ENCODE results near the gene EP400.

EP400 gene

GRCh38 chr12:131988054-131988796 lies 38.5 kb downstream of the EP400 start:
- TF ChIP-seq CTCF (IDR thresholded peaks at IDR 0.05; ENCODE audit: insufficient read depth, missing control alignments), result no peak
- DNase-seq (ENCODE audit: insufficient read length, low spot score) (no peak), FAIRE-seq (no peak)

GRCh38 chr12:131989021-131989420 lies 39.3 kb downstream of the EP400 start:
- no peak for DNase-seq (ENCODE audit: insufficient read length, low spot score)
- FAIRE-seq, result no peak
- TF ChIP-seq CTCF (IDR thresholded peaks at IDR 0.05; ENCODE audit: insufficient read depth, missing control alignments), result no peak

GRCh38 chr12:131990066-131990979 lies 40.6 kb downstream of the EP400 start:
- FAIRE-seq (no peak), DNase-seq (ENCODE audit: insufficient read length, low spot score) (no peak)
- TF ChIP-seq CTCF (IDR thresholded peaks at IDR 0.05; ENCODE audit: insufficient read depth, missing control alignments), result no peak

GRCh38 chr12:131990980-131991305 lies 41.2 kb downstream of the EP400 start:
- FAIRE-seq, result no peak
- DNase-seq (ENCODE audit: insufficient read length, low spot score), result no peak
- no peak for TF ChIP-seq CTCF (IDR thresholded peaks at IDR 0.05; ENCODE audit: insufficient read depth, missing control alignments)

- no peak for FAIRE-seq
- TF ChIP-seq CTCF (IDR thresholded peaks at IDR 0.05; ENCODE audit: insufficient read depth, missing control alignments), result no peak
- no peak for DNase-seq (ENCODE audit: insufficient read length, low spot score)
Measured at GRCh38 chr12:131991816-131992430, 42.2 kb downstream of the EP400 start.

GRCh38 chr12:131994589-131994988 lies 44.8 kb downstream of the EP400 start:
- no peak for FAIRE-seq

More at GRCh38 chr12:131994589-131994988, 44.8 kb downstream of the EP400 start:
- no peak for TF ChIP-seq CTCF (IDR thresholded peaks at IDR 0.05; ENCODE audit: insufficient read depth, missing control alignments)
- DNase-seq (ENCODE audit: insufficient read length, low spot score), result no peak
